Nucleus accumbens (tissue), 56 donors: ENCODE data around the gene MYH15.

ENCODE experiments used
- DNase-seq, 56 donors: peaks; one replicate each; lab custom pipeline; 2025; lab: John Stamatoyannopoulos, UW

The MYH15 gene

DNA sequence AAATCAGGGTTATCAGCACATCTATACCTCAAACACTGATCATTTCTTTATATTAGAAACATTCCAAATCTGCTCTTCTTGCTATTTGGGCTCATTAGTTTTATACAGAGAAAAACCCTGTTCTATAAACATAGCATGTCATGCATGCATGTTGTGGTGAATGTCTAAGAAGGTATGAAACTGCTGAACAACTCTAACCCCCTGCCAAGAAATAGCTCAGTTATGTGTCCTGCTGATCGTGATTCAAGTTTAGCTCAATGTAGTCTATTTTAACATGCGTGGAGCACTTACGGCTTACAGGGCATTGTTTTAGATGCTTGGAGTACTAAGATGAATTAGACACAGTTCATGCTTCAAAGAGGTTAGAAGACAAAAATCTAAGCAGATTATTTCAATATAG, 35.8 kb downstream of the MYH15 start:
- DNase-seq, result no peak

DNA sequence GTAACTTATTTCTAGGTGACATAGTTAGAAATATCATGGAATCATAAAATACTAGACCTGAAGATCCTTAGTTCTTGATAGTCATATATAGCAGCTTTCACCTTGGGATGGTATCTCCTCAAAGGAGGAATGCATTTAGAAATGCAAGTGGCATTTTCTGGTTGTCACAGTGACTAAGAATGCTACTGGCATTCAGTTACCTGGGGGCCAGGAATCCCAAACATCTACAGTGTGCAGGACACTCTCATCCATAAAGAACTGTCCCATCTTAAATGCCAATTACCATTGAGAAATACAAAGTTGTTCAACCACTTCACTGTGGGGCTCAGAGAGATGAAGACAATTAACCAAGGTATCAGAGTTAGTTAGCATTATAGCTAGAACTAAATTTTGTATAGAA, 36.7 kb downstream of the MYH15 start:
- no peak for DNase-seq

GRCh38 chr3:108472001-108472591, 38.3 kb downstream of the MYH15 start:
- DNase-seq, result peak in 3 of 56 donors; percentile 8 to 37 (median 25)

GRCh38 chr3:108471426-108471825, 39.0 kb downstream of the MYH15 start:
- DNase-seq, result no peak

- DNase-seq, result no peak
Measured at GRCh38 chr3:108469126-108469525, 41.3 kb downstream of the MYH15 start.

DNA sequence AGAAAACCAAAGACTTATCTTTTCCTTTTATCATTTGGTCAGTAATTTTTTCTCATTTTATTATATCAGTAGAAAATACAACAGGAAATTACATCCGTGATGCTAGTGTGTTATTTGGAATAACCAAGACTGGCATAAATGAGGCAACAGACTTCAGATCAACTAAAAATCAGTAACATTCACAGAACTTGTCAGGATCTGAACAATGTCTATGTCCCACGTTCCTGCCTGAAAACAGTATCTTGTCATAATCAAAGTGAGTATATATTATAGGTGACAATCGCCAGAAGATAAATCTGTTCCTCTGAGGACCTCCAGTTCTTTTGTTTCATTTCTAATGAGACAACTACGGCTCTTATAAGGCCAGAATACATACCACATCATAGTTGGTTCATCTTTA, 41.8 kb downstream of the MYH15 start:
- no peak for DNase-seq

DNA sequence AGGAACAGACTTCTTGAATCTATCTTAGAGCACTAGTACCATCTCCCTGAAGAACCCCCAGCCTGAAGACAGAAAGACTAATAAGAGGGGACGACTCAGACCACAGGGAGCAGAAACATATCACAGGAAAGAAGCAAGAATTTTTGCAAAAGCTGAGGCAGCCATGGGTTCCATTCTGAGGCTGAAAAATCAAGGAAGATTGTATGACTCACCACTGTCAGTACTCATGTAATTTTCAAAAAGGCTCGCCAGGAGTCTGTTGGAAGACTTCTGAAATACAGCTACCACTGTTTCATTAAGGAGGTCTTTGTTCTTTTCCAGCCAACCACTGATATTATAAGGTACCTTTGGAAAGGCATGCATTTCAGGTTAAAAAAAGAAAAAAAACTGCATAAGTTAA, 47.5 kb downstream of the MYH15 start:
- DNase-seq, result no peak

DNA sequence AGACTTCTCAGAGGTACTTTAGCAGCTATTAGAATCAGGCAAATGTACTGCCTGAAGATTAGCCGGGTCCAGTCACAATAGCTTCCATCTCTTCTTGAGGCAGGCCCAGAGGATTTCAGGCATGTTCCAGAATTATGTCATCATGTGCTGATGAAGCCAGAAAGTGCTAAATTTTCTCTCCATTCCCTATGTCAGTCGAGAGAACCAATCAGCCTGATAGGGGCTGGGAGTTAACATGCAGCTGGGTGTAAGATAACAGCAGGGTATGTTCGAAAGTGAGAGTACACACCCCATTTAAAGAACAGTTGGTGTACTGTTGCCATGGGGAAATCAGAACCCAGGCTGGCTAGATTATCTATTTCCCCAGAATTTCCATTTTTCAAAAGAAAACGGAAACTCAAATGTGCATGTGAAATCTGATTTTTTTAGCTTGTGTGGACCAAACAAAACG, 48.7 kb downstream of the MYH15 start:
- peak in 1 of 56 donors; percentile 11 for DNase-seq

DNA sequence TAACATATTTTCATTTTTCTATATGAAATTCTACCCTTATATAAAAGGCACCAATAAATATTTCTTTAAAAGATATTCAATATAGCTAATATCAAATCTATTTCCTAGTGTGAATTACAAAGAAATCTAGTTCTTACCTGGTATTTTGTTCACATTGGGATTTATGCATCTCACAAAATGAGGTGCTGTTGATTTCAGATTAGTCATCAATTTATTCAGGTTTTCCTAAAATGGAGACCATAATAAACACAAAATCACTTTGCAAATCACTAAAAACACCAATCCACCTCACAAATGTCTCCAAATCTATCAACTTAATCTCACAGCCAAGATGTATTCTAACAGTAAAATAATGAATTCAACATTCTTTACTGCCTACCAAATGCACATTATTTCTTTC, 51.2 kb downstream of the MYH15 start:
- no peak for DNase-seq

DNA sequence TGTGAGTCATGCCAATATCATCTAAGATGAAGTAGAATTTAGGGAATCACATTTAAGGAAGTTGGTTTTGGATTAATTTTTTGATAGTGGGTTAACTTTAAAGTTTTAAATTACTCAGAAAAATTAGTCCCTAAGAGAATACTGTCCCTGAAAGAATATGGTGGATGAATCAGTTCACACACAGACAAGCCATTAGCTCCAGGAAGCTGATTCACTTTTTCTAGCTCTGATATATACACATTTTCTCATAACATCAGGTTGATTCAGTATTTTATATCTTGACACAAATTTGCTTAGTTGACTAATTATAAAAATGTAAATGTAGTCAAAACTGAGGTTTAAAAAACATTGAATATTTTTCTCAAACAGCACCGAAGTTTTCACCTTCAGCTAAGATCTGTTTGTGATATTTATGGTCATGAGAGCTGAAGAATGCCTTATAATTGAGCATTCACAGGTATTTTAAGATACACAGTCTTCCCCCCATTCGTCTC, 55.1 kb downstream of the MYH15 start:
- DNase-seq, result no peak

DNA sequence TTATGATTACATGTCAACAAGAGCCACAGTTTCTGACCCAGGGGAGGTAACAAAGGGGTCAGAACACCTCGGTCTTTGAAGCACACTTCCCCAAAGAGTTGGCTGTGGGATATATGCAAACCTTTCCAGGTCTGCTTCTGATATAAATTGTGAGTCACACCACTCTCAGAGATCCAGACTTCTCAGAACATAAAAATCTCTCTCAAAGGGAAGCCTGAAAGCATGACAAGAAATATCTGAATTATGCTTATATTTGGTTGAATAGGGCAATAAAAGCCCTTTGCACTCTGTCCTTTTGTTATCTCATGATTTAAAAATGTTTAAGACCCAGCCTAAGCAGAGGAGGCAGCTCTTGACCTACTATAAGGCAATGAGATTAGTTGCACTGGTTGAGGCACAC, 56.8 kb downstream of the MYH15 start:
- DNase-seq, result no peak

DNA sequence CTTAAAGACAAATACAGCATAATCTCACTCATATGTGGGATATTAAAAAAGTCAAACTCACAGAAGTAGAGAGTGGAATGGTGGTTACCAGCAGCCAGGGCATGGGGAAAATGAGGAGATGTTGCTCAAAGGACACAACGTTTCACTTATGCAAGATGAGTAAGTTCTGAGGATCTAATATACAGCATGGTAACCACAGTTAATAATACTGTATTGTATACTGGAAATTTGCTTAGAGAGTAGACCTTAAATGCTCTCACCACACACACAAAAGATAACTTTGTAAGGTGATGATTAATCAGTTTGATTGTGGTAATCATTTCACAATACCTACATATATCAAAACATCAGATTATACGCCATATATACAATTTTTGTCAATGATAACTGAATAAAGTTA, 60.0 kb downstream of the MYH15 start:
- DNase-seq, result no peak

GRCh38 chr3:108448593-108448992, 61.8 kb downstream of the MYH15 start:
- DNase-seq, result no peak

DNA sequence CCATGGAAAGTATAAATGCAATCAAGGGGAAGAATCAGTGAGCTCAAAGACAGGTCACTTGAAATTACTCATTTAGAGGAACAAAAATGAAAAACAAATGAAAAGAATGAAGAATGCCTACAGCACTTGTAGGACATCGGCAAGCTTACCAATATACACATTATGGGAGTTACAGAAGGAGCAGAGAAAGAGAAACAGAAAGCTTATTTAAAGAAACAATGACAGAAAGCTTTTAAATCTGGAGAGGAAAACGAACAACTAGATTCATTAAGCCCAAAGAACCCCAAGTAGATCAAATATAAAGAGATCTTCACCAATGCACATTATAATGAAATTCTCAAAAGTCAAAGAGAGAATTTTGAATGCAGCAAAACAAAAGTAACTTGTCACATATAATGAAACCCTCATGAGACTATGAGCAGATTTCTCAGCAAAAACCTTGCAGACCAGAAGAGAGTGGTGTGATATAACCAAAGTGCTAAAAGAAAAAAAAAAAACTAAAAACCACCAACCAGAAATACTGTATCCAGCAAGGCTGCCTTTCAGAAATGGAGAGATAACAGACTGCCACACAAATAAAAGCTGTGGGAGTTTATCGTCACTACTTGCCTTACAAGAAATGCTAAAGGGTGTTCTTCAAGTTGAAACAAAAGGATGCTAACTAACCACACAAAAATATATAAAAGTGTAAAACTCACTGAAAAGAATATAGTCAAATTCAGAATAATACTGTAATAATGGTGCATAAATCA, 63.1 kb downstream of the MYH15 start:
- DNase-seq, result no peak

DNA sequence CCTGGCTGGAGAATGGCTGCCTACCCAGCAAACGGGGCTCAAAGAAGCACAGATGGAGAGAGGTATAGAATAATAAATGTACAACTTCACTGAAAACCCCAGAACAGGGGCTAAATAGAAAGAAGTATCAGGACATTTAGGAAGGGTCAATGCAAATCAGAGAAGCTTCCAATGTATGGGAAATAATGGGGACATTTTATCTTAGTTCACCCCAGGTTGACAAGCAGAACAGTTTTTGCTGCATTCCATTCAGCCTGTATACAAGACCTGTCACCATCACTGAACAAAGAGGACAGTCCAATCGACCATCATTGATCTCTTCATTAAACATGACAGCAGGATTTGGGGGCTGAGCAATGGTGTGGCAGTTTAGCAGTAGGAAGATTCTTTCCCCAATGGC, 68.1 kb downstream of the MYH15 start:
- no peak for DNase-seq

- no peak for DNase-seq
Measured at GRCh38 chr3:108441518-108441917, 68.9 kb downstream of the MYH15 start.

GRCh38 chr3:108441071-108441507, 69.3 kb downstream of the MYH15 start:
- no peak for DNase-seq

- no peak for DNase-seq
Measured at GRCh38 chr3:108438542-108438941, 71.9 kb downstream of the MYH15 start.

DNA sequence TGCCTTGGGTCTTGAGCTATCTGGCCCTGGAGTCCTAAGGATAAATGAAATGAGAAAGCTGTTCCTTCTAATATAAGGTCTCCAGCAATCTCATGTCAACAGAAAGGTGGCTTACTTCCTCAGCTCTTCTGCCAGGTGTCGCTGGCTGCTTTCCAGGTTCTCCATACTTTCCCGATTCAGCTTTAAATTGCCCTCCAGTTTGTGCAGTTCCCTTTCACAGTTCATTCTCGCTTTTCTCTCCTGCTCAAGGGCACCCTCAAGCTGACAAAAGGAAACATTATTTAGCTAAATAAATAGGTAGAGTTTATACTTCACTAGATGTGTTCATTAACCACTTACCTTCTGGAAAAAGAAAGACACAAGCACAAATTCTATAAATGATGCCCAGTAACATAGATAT, 73.0 kb downstream of the MYH15 start:
- DNase-seq, result no peak

DNA sequence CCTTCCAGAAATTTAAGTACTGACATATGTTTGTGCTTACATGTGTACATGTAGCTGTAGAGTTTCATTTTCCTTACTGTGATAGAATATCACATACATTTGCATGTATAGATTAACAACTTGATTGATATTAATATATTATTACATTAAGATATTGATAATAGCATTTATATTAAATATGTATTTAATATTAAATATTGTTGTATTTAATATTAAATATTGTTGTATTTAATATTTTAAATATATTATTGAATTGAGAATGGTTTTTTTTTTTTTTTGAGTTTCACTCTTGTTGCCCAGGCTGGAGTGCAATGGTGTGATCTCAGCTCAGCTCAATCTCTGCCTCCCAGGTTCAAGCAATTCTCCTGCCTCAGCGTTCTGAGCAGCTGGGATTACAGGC, 76.5 kb downstream of the MYH15 start:
- DNase-seq, result no peak

DNA sequence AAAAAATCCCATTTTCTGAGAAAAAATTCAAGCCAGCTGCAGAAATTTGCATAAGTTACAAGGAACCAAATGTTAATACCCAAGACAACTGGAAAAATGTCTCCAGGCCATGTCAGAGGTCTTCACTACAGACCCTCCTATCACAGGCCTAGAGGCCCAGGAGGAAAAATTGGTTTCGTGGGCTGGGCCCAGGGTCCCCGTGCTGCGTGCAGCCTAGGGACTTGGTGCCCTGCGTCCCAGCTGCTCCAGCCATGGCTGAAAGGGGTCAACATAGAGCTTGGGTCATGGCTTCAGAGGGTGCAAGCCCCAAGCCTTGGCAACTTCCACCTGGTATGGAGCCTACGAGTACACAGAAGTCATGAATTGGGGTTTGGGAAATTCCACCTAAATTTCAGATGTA, 78.0 kb downstream of the MYH15 start:
- no peak for DNase-seq

- DNase-seq, result no peak
Measured at GRCh38 chr3:108430540-108430939, 79.9 kb downstream of the MYH15 start.
